DMS 273 (cell line): ENCODE measurements around the gene TNS1.

Source experiments
- DNase-seq: peaks from one replicate; lab custom pipeline; 2025; ENCODE audit not compliant: unreplicated experiment; lab: John Stamatoyannopoulos, UW

The TNS1 gene

GRCh38 chr2:217932803-217933616 lies 69.8 kb downstream of the TNS1 start:
- DNase-seq = peak; percentile 94

GRCh38 chr2:217931846-217932560 lies 70.8 kb downstream of the TNS1 start:
- no peak for DNase-seq

GRCh38 chr2:217930761-217931563 lies 71.8 kb downstream of the TNS1 start:
- peak; percentile 68 for DNase-seq

- DNase-seq = no peak
Observed at GRCh38 chr2:217929757-217930707, 72.8 kb downstream of the TNS1 start.

DNA sequence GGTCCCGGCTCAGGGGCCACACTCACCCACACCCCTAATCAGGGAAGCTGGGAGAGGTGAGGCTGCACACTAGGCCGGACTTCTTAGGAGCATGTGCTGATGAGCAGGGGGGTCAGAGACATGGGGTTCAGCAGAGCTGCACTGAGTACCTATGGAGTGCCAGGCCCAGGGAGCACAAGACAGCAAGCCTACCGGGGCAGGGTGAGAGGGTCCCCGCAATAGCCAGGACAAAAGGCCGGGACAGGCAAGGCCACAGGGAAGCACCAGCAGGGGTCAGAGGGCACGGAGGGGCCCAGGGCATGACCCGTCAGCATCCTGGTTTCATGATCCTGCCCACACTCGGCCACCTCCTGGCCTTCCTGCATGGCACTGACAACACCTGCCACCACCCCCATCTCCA lies 73.5 kb downstream of the TNS1 start:
- no peak for DNase-seq

GRCh38 chr2:217928324-217929181 lies 74.2 kb downstream of the TNS1 start:
- DNase-seq = no peak

GRCh38 chr2:217927601-217928323 lies 75.0 kb downstream of the TNS1 start:
- no peak for DNase-seq

DNA sequence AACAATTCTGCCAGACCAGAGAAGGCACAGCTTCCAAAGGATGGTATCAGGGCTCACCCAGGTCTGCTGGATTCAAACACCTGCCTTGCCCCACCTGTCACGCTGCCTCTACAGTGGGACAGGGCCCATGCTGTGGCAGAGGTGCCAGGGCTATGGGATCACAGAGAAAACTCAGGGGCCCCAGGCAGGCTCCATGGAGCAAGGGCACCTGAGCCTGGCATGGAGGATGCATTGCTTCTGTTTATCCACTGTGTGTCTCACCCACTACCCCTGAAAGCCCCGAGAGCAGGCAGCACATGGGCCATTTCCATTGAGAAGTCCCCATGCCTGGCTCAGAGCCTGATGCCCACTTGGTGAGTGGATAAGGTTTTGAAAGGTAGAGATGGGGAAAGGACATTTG lies 76.0 kb downstream of the TNS1 start:
- DNase-seq = no peak

GRCh38 chr2:217924346-217924901 lies 78.4 kb downstream of the TNS1 start:
- DNase-seq = no peak

DNA sequence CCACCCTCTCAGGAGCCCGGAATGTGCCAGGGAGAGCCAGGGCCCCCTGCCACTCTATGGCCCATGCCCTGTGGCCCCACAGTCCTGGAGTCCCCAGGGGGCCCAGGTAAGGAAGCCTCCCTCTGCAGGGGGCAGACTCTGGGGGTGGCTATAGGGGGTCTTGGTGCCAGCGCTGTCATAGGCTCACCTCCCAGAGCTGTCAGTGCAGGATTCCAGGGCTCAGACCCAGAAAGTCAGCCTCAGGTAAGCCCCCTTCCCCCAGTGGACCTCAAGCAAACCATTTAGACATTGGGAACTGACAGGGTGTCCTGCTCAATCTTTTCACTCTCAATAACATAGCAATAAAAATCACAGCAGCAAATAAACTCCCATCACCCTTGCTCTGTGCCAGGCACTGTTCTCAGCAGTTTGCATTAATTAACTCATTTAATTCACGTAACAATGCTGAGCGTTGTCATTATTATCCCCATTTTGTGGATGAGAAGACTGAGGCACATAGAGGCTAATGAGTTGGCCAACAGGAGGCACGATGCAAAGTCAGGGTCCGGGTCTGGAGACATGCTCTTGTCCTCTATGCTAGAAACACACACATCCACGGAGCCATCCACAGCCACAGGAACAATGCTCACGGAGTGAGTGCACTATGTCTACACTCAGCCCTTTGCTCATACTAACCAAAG lies 79.6 kb downstream of the TNS1 start:
- no peak for DNase-seq

DNA sequence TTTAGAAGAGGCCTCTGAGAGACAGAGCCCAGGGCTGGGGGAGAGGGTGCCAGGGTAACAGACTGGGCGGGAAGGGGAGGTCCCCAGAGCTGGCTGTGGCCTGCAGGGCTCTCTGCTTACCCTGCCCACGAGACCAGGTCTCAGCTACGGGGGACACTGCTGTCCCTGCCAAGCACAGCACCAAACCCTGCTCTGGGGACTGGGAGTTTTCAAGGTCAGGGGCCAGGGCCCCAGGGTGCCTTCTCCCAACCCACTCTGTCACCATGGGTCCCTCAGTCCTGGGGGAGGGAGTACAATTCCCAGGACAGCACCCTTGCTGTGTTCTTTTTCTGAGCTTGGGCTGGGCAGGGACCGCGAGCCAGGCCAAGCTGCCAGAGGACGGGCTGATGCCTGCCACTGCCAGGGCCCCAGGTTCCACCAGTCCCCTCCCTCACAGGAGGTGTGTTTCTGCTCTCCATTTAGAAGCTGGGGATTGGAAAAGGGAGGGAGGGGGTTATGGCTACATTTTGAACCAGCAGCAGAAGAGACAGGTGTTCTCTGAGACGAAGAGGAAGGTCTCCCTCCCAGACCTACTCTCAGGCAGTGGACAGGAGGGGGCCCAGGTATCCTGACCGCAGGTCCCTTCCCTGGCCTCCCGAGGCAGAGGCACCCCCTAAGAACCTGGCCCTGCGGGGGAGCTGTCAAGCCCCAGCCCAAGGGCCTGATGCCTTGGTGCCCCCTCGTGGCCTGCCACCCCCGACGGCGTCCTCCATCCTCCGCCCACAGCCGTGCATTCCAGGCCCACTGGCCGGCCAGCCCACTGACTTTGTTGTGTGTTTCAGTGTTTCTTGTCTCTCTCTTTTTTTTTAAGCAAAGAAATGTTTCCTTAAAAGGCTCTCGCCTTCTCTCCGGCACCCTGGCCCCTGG lies 80.4 kb downstream of the TNS1 start:
- no peak for DNase-seq

- peak; percentile 12 for DNase-seq
Observed at GRCh38 chr2:217920879-217921603, 81.8 kb downstream of the TNS1 start.

DNA sequence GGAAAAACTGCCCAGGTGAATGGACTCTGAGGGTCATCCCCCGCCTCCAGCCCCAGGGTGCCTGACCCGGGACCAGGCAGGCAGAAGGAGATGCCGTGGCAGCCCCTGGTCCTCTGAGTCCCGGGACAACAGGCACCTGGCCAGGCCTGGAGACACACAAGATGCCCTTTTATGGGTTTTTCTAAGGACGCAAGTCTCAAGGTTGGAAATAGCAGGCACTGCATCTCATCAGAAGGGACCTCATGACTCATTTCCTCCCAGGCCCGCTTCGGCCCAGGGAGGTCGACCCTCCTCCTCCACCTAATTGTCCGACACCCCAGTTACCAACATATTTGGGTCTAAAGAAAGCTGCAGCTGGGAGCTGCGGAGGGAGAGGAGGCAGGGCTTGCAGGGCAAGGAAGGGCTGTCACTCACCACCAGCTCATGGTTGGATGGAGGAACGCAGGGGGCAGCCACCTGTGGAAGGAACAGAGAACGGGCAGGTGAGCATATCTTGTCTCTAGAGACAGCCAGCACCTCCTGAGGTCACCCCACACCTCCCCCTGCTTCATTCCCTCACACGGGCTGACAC lies 82.9 kb downstream of the TNS1 start:
- no peak for DNase-seq

DNA sequence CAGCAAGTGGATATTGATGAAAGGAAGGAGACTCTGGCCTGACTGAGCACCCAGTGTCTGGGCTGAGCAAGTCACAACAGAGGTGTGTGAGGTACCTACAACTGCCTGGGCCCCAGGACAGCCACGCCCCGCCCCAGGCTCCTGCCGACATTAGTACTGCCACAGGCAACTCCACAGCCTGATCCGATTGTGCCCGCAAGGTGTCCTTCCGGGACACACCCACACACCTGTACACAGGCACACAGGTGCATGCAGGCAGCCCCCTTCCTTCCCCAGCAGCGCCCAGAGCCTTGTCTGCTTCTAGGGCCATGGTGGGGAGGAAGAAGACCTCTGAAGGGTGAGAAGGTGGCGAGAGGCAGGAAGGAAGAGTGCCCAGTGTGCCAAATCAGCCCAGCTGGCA lies 83.6 kb downstream of the TNS1 start:
- DNase-seq = no peak

- DNase-seq = peak; percentile 38
Observed at GRCh38 chr2:217918308-217919024, 84.3 kb downstream of the TNS1 start.
